Eye (tissue), 1 donor: ENCODE measurements around the gene AP1S3.
"Not testable (repeated sequence)": the region's sequence is repeated elsewhere in the genome, so short reads cannot be mapped to it uniquely, and the experiment has no call there.

Experiments
- DNase-seq: peaks from one replicate; pipeline ENCODE4 v3.0.0-alpha.2; 2015

AP1S3 gene

DNA sequence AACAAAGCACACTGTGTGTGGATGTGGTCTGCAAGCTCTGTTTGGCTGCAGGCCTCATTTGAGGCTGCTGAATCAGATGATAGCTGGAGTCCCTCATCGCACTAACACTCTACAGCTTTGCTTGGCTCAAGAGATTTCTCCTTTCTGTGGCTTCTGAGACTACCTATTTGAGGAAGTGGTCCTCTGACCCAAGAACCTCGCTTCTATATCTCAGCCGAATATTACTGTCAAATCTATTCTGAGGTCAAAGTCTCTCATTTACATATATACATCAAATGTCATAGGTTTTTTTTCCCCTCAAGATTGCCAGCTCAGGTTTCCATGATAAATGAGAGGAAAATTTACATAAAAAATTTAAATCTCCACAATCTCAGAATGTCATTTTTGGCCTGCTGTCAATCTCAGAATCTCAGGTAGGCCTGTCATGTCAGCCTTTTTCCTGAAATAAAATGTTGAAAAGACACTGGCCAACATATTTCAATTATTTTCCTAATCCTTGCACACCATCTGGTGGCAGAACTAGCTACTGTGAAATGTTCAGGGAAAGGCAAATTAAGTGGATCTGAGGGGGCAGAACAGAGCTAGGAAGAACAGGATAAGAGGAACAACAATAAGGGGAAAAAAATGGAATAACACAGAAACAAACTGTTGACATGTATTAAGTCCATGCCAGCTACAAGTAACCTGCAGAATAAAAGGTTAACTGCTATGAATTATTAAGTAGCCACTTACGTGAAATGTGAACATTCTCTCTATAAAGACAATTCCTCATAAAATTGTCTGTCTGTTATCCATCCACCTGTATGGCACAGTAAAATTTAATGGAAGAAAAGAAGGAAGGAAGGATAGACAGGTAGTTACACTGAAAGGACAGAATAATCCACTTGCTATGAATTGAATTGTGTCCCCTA, 39.3 kb downstream of the AP1S3 start:
- DNase-seq: peak; percentile 80

DNA sequence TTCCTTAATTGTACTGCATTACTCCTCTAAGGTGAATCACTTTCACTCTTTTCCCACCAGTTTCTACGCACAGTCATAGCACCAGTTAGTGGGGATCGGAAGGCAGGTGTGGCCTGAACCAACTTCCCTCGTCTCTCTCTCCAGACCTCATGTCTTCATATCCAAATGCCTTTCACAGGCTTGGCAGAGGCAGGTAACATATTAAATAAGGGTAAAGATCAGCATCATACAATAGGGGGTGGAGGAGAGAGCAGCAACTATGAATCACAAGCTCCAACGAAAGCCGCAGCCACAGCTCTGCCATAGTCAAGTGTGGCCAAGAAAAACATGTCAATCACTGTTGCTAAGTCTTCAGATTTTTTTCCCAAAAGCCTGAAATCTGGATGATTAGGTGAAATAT, 40.3 kb downstream of the AP1S3 start:
- DNase-seq: no peak

DNA sequence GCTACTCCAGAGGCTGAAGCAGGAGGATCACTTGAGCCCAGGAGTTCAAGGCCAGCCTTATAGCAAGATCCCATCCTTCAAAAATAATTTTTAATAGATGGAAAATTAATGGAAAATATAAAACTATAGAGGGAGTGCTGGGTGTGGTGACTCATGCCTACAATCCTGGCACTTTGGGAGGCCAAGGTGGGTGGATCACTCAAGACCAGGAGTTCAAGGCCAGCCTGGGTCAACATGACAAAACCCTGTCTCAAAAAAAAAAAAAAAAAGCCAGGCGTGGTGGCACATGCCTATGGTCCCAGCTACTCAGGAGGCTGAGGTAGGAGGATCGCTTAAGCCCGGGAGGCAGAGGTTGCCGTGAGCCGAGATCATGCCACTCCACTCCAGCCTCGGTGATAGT, 48.0 kb downstream of the AP1S3 start:
- no peak for DNase-seq

DNA sequence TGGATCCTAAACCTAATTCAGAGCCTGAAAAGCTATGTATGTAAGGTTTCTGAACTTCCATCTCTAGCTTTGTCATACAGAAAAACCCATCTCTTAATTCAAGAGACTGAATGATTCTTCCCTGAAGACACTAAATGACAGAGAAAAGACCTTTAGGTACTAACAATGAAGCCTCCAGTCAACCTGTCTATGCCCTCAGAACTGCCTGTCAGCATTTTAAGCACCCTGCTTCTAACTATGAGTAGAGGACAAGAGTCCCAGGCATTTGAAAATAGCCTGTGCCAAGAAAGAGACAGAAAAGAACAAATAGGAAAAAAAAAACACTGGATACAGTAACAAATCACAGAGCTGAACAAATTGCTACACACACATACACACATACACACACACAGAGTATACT, 48.6 kb downstream of the AP1S3 start:
- DNase-seq: no peak

DNA sequence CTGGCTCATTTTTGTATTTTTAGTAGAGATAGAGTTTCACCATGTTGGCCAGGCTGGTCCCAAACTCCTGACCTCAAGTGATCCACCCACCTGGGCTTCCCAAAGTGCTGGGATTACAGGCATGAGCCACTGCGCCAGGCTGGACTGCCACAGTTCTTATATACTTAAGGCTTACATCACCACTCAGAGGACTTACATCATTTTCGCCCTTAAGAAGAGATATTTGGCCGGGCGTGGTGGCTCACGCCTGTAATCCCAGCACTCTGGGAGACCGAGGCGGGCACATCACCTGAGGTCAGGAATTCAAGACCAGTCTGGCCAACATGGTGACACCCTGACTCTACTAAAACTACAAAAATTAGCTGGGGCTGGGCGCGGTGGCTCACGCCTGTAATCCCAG, 49.3 kb downstream of the AP1S3 start:
- DNase-seq: not testable (repeated sequence)

DNA sequence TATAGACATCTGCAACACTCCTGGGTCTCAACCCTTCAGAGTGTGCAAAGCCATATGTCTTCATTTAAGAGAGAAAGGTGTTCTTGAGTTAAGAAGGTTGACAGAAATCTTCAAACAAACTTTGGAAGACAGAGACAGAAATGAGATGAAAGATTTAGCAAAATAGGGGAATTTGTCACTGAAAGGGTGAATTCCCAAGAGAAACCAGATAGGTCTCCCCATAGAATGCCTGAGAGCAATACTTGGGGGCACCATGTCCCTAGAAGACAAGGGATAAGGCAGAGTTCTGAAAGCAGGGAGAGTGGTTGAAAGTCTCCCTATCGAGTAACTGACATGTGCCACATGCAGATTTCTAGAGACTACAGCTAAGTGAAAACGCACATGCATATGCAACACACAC, 50.0 kb downstream of the AP1S3 start:
- no peak for DNase-seq

DNA sequence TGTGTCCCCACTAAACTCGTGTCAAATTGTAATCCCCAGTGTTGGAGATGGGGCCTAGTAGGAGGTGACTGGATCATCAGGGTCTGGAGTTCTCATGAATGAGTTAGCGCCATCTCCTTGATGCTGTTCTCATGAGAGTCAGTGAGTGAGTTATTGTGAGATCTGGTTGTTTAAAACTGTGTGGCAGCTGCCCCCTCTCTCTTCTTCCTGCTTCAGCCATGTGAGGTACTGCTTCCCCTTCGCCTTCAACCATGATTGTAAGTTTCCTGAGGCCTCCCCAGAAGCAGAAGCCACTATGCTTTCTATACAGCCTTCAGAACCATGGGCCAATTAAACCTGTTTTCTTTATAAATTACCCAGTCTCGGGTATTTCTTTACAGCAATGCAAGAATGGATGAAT, 50.4 kb downstream of the AP1S3 start:
- no peak for DNase-seq

DNA sequence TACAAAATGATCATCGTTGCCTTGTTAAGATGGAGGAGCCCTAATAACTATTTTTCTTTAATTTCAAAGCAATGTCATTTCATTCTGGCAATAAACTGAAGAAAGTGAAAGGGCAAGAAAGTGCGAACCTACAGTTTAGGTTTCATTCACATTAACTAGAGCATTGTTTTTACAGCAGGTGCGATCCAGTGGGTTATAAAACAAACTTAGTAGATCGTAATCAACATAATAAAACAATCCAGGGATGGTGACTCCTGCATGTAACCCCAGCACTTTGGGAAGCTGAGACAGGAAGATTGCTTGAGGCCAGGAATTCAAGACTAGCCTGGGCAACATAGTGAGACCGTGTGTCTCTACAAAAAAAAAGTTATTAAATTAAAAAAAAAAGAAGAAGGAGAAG, 51.1 kb downstream of the AP1S3 start:
- no peak for DNase-seq

DNA sequence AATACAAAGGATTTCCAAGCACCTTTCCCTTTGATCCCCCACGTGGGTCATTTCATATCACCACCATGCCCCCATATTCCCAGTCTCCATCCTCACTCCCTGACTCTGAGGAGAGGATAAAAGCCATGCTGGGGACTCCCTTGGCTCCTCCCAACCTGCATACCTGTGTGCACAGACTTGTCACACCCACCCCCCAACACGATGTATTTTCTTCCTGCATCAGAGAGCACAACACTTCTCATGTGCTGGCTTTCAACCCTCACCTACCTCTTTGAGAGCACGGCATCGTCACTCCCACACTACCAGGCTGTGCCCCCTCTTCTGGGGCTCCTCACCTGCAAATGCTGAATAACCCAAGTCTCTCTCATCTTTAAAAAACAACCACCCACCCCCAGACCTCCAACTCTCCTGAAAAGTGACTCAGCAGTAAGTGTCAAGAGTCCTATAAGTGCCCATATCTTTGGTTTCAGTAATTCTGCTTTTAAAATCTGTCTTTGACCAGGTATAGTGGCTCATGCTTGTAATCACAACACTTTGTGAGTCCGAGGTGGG, 53.1 kb downstream of the AP1S3 start:
- DNase-seq: no peak

DNA sequence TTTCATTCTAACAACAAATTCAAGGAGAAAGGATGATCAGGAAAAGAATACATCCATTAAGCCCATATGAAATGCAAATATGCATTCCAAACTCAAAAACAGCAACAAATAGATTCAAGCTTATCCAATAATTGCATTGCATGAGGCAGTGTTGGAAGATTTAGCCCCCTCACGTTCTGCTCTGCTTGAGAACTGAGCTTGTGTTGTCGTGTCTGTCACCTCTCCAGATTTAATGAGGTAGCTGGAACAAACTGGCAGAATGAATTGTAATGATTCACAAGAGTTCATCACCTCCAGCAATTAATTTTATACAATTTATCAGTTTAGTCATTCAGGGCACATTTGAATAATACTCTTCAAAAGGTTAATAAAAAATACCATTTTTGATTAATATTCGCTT, 54.8 kb downstream of the AP1S3 start:
- DNase-seq: no peak

DNA sequence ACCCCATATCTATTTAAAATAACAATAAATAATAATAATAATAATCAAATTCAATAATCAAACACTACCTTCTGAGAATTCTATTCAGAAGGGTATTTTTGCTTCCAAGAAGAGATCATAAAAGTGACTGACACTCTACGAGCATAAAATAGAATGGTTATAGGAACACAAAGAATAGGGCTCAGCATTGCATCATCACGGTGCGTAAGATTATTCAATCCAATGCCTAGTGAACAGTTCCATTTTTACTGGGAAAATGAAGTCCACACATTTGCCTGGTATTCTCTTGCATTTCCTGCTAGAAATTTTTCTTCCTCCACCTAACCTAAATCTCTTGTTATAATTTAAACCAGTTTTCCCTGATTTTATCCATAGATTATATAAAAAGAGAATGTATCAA, 55.8 kb downstream of the AP1S3 start:
- no peak for DNase-seq

DNA sequence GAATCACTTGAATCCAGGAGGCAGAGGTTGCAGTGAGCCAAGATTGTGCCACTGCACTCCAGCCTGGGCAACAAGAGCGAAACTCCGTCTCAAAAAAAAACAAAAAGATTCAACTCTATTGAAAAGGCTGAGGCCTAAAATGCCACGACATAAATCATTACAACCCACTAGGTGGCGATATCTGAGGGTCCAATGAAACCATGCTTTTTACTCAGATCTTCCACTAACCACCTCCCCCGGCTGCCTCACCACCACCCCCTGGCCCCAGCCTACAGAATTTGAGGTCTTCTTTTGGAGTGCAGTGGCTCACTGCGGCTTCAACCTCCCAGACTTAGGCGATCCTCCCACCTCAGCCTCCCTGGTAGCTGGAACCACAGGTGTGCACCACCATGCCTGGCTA, 57.5 kb downstream of the AP1S3 start:
- DNase-seq: no peak

DNA sequence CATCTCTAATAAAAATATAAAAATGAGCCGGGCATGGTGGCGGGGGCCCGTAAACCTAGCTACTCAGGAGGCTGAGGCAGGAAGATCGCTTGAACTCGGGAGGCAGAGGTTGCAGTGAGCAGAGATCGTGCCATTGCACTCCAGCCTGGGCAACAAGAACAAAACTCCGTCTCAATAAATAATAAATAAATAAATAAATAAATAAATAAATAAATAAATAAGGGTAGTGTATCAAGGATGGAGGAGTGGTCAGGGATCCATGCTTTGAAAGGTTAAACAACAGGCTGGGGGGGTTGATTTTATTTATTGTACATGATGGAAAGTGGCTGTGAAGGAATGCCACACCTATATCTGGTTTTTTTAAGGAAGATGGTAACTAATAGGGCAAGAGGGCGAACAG, 63.2 kb downstream of the AP1S3 start:
- DNase-seq: no peak

DNA sequence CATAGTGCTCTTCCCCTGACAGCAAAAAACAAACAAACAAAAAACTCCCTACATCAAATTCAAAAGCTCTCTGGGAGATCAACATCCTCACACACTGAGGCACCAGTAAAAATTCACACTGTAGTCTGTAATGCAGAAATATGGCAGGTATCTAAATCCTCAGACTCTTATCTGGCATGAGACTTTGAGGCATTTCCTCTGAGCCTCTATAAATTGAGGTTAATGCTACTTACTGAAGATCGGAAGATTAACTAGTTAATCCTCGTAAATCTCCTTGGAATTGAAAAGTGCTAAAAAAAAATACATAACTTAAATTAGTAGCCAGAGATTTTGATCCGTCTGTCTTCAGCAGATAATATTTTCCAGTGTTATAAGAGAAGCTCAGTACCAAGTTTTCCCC, 65.0 kb downstream of the AP1S3 start:
- peak; percentile 16 for DNase-seq

DNA sequence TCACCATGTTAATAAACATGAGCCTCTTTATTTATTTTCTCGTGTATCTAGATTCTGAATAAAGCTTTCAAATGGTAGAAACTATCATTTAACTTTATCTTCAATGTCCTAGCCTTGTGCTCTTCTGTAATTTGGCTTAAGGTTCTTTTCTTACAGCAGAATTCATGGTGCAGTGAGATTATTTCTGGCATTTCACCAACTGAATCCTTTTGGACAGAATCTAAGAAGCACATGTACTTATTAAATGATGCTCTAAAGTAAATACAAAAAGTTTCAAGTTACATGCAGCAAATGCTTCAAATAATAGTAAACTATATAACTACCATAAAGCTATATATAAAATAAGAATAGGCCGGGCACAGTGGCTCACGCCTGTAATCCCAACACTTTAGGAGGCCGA, 65.9 kb downstream of the AP1S3 start:
- DNase-seq: no peak

DNA sequence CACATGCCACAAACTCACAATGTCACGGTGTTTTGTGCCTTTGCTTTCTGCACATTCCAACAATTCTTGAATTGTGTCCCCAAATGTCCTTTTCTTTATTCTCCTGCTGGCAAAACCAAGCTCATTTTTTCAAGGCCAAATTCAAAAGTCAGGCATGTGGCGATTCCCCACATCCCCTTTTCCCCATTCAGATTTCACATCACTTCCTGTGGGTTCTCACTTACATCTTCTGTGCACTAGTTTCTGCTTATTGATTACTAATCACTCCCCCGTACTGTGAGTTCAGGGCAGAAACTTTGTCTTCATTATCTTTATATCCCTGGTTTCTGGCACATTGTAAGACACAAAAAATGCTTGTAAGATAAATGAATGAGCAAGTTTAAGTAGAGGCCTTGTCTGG, 69.2 kb downstream of the AP1S3 start:
- no peak for DNase-seq

DNA sequence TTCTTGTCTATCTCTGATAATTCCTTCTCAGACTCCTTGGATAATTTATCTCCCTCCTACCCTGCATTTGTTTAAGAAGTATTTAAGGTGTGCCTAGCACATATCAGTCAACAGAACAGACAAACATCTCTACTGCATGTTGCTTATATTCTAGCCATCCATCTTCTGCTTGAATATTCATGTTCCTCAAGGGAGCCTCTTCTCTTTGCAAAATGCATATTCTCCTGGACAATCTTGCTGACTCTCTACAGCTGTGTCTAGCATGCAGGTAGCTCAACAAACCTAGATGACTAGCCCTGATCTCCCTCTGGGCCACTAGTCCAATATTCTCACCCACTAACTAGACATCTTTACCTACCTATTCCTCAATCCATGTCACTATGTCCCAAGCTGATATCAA, 70.0 kb downstream of the AP1S3 start:
- no peak for DNase-seq

DNA sequence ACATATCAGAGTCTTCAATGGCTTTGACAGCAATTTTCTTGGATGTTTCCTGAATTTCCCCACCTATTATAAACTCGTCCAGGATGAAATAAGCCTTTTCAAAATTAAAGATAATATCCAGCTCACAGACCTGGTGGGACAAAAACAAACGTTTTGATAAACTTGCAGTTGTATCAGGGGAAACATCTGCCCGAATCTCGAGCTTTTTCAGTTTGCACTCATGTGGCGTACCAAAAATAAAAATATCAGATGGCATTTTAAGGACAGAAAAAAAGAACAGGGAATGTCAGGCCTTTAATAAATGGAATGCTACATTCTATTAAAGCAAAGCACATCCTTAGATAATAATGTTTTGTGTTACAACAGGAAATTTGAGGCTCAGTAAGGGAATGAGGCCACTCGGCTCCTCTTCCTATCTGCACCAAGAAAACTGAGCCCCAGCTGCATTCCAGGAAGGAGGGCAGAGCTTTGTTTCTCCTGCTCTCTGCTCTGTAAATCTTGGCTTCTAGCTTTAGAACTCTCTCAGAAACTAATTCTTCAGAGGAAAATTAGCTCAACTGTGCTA, 72.1 kb downstream of the AP1S3 start:
- DNase-seq: peak; percentile 21

DNA sequence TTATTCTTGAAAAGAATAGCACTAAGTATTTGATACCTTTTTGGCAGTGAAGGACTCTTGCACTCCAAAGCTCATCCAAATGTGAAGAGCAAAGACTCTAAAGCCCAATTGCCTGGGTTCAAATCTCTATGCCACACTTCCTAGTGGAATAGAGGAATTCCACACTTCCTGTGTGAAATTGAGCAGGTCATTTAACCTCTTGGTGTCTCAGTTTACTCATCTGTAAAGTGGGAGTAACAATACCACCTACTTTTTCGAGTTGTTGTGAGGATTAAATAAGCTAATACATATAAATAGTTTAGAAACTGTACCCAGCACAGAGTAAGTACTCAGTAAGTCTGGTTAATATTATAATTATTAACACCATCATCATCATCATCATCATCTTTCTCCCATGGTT, 72.6 kb downstream of the AP1S3 start:
- DNase-seq: no peak

DNA sequence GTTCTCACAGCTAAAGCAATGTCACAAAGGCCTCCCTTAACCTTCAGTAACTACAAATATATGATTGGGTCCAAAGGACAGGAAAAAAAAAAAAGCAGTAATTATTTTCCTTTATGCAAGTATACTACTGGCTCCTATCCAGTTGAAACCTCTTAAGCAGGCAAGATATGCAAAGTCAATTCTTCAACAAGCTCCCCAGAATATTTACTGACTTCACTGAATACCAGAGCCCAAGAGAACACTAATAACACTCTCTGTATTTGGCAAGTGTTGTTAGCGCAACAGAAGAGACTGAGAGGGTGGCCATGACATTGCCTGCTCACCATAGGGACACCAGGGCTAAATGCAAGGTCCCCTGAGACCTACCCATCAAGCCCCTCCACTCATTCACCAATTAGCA, 74.5 kb downstream of the AP1S3 start:
- no peak for DNase-seq

DNA sequence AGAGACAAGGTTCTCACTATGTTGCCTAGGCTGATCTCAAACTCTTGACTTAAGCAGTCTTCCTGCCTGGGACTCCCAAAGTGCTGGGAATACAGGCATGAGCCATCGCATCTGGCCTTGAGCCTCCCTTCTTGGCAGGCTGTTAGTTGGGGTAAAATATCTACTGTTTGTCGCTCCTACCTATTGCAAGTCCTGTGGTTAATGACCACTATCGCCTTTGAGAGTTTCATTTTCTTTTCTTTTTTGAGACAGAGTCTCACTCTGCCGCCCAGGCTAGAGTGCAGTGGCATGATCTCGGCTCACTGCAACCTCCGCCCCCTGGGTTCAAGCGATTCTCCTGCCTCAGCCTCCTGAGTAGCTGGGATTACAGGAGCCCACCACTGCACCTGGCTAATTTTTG, 75.6 kb downstream of the AP1S3 start:
- not testable (repeated sequence) for DNase-seq

DNA sequence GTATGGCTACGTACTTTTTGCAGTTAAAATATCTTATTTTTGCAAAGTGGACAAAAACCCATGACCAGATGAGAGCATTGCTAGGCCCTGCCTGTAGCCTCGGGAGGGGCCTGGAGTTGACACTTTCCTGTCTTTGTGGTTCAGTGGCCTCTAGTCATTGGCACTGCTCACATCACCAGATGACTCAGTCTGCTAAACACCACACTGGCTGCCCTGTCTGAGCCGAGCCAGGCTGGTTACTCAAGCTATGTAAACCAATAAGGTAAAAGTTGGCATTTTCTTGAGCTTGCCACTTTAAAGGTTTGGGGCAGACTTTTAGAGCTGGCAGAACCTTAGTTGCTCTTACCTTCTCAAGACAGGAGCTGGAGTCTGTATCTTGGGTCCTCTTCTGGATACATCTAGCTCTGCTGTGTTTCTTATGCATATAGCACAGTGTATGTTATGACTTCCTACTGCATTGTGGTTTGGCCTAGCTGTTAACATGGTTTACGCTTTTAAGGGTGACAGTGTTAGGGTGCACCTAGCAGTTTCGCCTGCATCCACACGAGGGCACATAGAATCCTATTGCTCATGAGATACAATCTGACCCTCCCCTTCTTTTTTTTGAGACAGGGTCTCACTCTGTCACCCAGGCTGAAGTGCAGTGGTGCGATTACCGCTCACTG, 76.4 kb downstream of the AP1S3 start:
- no peak for DNase-seq

DNA sequence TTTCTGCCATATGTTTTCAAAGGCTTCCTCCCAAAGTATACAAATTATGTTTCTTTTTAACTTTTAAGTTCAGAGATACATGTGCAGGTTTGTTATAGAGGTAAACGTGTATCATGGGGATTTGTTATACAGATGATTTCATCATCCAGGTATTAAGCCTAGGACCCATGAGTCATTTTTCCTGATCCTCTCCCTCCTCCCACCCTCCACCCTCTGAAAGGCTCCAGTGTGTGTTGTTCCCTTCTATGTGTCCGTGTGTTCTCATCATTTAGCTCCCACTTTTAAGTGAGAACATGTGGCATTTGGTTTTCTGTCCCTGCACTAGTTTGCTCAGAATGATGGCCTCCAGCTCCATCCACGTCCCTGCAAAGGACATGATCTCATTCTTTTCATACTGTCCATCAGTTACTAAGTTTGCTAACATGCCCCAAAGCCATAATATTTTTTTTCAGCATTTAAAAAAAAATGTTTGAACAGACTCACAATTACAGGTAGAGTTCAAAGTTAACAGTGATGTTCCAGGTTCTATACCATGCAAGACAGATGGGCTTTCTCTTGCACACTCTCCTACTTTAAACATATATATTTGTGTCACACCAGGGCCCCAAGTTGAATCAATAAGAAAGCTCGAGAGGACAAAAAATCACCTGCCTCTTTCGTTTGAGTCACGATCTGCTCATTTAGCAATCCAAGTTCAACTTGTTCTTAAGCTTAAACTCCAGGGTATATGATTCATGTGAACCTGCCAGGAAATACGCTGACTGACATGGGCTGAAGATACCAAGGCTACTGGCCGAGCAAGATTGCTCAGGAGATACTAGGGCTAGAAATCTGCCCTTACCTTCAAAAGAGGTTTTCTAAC, 77.6 kb downstream of the AP1S3 start:
- DNase-seq: no peak
